Globus pallidus (tissue), 1 donor: ENCODE data around the gene DDX31.
A peak's percentile ranks its signal among the peaks of the same experiment; 100 is the strongest.
"Not testable (repeated sequence)": the region's sequence is repeated elsewhere in the genome, so short reads cannot be mapped to it uniquely, and the experiment has no call there.

Source experiments
- DNase-seq: peaks from one replicate; pipeline ENCODE4 v3.0.0-alpha.2; 2015; ENCODE audit warnings: low spot score

The DDX31 gene

GRCh38 chr9:132669698-132670456, at the start of gene DDX31:
TSS of gene DDX31 (minus strand) at chr9:132669983. CDS start at chr9:132669934, 49 bp downstream.
- peak; percentile 82 for DNase-seq

GRCh38 chr9:132718381-132718928, 48.7 kb upstream of the DDX31 start:
- DNase-seq, result not testable (repeated sequence)

GRCh38 chr9:132717326-132717945, 47.7 kb upstream of the DDX31 start:
- DNase-seq, result no peak

GRCh38 chr9:132716007-132716406, 46.2 kb upstream of the DDX31 start:
- no peak for DNase-seq

GRCh38 chr9:132712753-132713152, 43.0 kb upstream of the DDX31 start:
- DNase-seq, result no peak

- DNase-seq, result no peak
These were observed 42.1 kb upstream of the DDX31 start for GRCh38 chr9:132711846-132712245.

- DNase-seq, result not testable (repeated sequence)
These were observed 41.4 kb upstream of the DDX31 start for GRCh38 chr9:132711152-132711551.

- no peak for DNase-seq
These were observed 40.5 kb upstream of the DDX31 start for GRCh38 chr9:132710333-132710732.

- no peak for DNase-seq
These were observed 39.1 kb upstream of the DDX31 start for GRCh38 chr9:132708769-132709430.

GRCh38 chr9:132708239-132708638, 38.5 kb upstream of the DDX31 start:
- DNase-seq, result no peak

- DNase-seq, result no peak
These were observed 33.6 kb upstream of the DDX31 start for GRCh38 chr9:132703336-132703735.

GRCh38 chr9:132702254-132702653, 32.5 kb upstream of the DDX31 start:
- DNase-seq, result no peak

GRCh38 chr9:132699956-132700355, 30.2 kb upstream of the DDX31 start:
- DNase-seq, result no peak

- no peak for DNase-seq
These were observed 29.2 kb upstream of the DDX31 start for GRCh38 chr9:132698989-132699388.

GRCh38 chr9:132697230-132697629, 27.4 kb upstream of the DDX31 start:
- no peak for DNase-seq

- no peak for DNase-seq
These were observed 24.4 kb upstream of the DDX31 start for GRCh38 chr9:132694144-132694543.

GRCh38 chr9:132690696-132691095, 20.9 kb upstream of the DDX31 start:
- DNase-seq, result no peak

- DNase-seq, result no peak
These were observed 14.1 kb upstream of the DDX31 start for GRCh38 chr9:132683873-132684272.

- no peak for DNase-seq
These were observed 11.8 kb upstream of the DDX31 start for GRCh38 chr9:132681561-132681960.

GRCh38 chr9:132679946-132680625, 10.3 kb upstream of the DDX31 start:
- no peak for DNase-seq

GRCh38 chr9:132677976-132678375, 8.2 kb upstream of the DDX31 start:
- no peak for DNase-seq

GRCh38 chr9:132674485-132674884, 4.7 kb upstream of the DDX31 start:
- no peak for DNase-seq
